Tongue (tissue), 2 donors: ENCODE measurements around the gene SATB1. TPM values are rescaled to one million over a fixed set of nuclear protein-coding genes. Genes with fewer than 3 reads are reported as not detected.
"Not testable (repeated sequence)": the region's sequence is repeated elsewhere in the genome, so short reads cannot be mapped to it uniquely, and the experiment has no call there.

Experiments used
- DNase-seq: peaks from one replicate; pipeline ENCODE4 v3.0.0-alpha.2; 2015
- total RNA-seq: library from RNA; depleted of rRNA; stranded (reverse); fragments of >200 nt; gene quantifications from one replicate; pipeline ENCODE4 v1.2.3, GENCODE V29; 2014

SATB1 gene
- total RNA-seq, 1 donor from 2014 or later = 50.3 TPM

GRCh38 chr3:18351823-18352744, 73.1 kb downstream of the SATB1 start:
- peak; percentile 29 for DNase-seq

GRCh38 chr3:18351069-18351628, 74.0 kb downstream of the SATB1 start:
- no peak for DNase-seq

- DNase-seq = no peak
Observed at GRCh38 chr3:18349197-18349798, 75.8 kb downstream of the SATB1 start.

GRCh38 chr3:18346097-18346496, 79.0 kb downstream of the SATB1 start:
- DNase-seq = no peak

GRCh38 chr3:18345015-18345367, 80.1 kb downstream of the SATB1 start:
- no peak for DNase-seq

GRCh38 chr3:18344306-18345014, 80.7 kb downstream of the SATB1 start:
- DNase-seq = no peak

- DNase-seq = no peak
Observed at GRCh38 chr3:18343809-18344208, 81.3 kb downstream of the SATB1 start.

- DNase-seq = no peak
Observed at GRCh38 chr3:18338827-18339514, 86.2 kb downstream of the SATB1 start.

- no peak for DNase-seq
Observed at GRCh38 chr3:18337231-18337630, 87.9 kb downstream of the SATB1 start.

- DNase-seq = no peak
Observed at GRCh38 chr3:18334837-18335601, 90.1 kb downstream of the SATB1 start.

GRCh38 chr3:18330772-18331441, 94.2 kb downstream of the SATB1 start:
- DNase-seq = not testable (repeated sequence)

GRCh38 chr3:18308096-18308650, 117.0 kb downstream of the SATB1 start:
- no peak for DNase-seq

GRCh38 chr3:18307529-18307928, 117.6 kb downstream of the SATB1 start:
- no peak for DNase-seq

GRCh38 chr3:18302517-18302916, 122.6 kb downstream of the SATB1 start:
- DNase-seq = peak; percentile 45

GRCh38 chr3:18301781-18302180, 123.4 kb downstream of the SATB1 start:
- no peak for DNase-seq

GRCh38 chr3:18300916-18301315, 124.2 kb downstream of the SATB1 start:
- DNase-seq = no peak

- DNase-seq = no peak
Observed at GRCh38 chr3:18297126-18297525, 128.0 kb downstream of the SATB1 start.
